GM12874 (cell line): ENCODE data around the gene FBXL7.

ENCODE experiments used
- CTCF ChIP-seq: IDR thresholded peaks from 2 replicates; pipeline ENCODE4 v1.5.1; 2011; ENCODE audit warnings: low read depth, mild to moderate bottlenecking, control low read depth, low read length, moderate library complexity; ENCODE audit not compliant: insufficient read depth

The FBXL7 gene

GRCh38 chr5:15902066-15902465 lies 402.1 kb downstream of the FBXL7 start:
- TF ChIP-seq CTCF: no peak

- TF ChIP-seq CTCF: no peak
Observed at GRCh38 chr5:15904899-15905830, 405.2 kb downstream of the FBXL7 start.

GRCh38 chr5:15914638-15915037 lies 414.7 kb downstream of the FBXL7 start:
- no peak for TF ChIP-seq CTCF

GRCh38 chr5:15926586-15926985 lies 426.6 kb downstream of the FBXL7 start:
- TF ChIP-seq CTCF: no peak

GRCh38 chr5:15927710-15928380 lies 427.9 kb downstream of the FBXL7 start:
- no peak for TF ChIP-seq CTCF

GRCh38 chr5:15929611-15930263 lies 429.8 kb downstream of the FBXL7 start:
- TF ChIP-seq CTCF: no peak

- no peak for TF ChIP-seq CTCF
Observed at GRCh38 chr5:15932066-15932465, 432.1 kb downstream of the FBXL7 start.
